HEK293 (cell line): Measurements from ENCODE around the gene SERPING1.

Source experiments
- CTCF ChIA-PET: fragments of 350-600 bp; formaldehyde crosslinking; extraction: SDS; loops from one replicate; lab custom pipeline; 2021; ENCODE audit warnings: antibody characterized with exemption; lab: Yijun Ruan, JAX
- POLR2A ChIA-PET: fragments of 300-600 bp; formaldehyde crosslinking; extraction: SDS; loops from one replicate; lab custom pipeline; 2020; ENCODE audit warnings: antibody characterized with exemption, inconsistent platforms; lab: Yijun Ruan, JAX
- H3K27ac ChIP-seq: fragments of 200-500 bp; sonication (Bioruptor generic); 2 replicates; pipeline ENCODE4 v1.5.1; 2014; ENCODE audit warnings: low read depth, low read length, control low read depth, inconsistent platforms; ENCODE audit errors: extremely low read depth
- H3K36me3 ChIP-seq, 2 experiments: fragments of 200-500 bp in 1 of 2; sonication (Bioruptor generic) in 1 of 2; 1 replicate in 1 of 2; 2 replicates in 1 of 2; pipeline ENCODE4 v1.5.1; 2014 to 2017; ENCODE audit warnings: inconsistent platforms in 2 of 2, low read length in 2 of 2; ENCODE audit not compliant: control insufficient read depth in 2 of 2, insufficient read depth in 1 of 2
- H3K4me1 ChIP-seq: fragments of 200-500 bp; sonication (Bioruptor generic); 2 replicates; pipeline ENCODE4 v1.5.1; 2014; ENCODE audit warnings: mild to moderate bottlenecking, low read length, inconsistent platforms; ENCODE audit not compliant: control insufficient read depth, insufficient read depth
- H3K4me3 ChIP-seq: 2 replicates; pipeline ENCODE4 v1.5.1; 2011; ENCODE audit warnings: low read depth, mild to moderate bottlenecking, control low read depth, low read length, moderate library complexity
- H3K9me3 ChIP-seq: fragments of 200-500 bp; sonication (Bioruptor generic); 2 replicates; pipeline ENCODE4 v1.5.1; 2014; ENCODE audit warnings: low read depth, low read length, inconsistent platforms; ENCODE audit not compliant: control insufficient read depth, insufficient read depth
- CTCF ChIP-seq: fragments of 450-650 bp; formaldehyde crosslinking; IDR thresholded peaks from 2 replicates; pipeline ENCODE4 v1.5.1; 2016; ENCODE audit warnings: missing biosample characterization, missing genetic modification characterization
- OVOL3 ChIP-seq: fragments of 450-650 bp; formaldehyde crosslinking; IDR thresholded peaks from 2 replicates; pipeline ENCODE4 v1.5.1; 2016; ENCODE audit warnings: missing biosample characterization, missing genetic modification characterization
- PRDM1 ChIP-seq: fragments of 450-650 bp; formaldehyde crosslinking; IDR thresholded peaks from 2 replicates; pipeline ENCODE4; 2016; ENCODE audit warnings: missing biosample characterization, missing genetic modification characterization
- ZBTB49 ChIP-seq: fragments of 450-650 bp; formaldehyde crosslinking; IDR thresholded peaks from 2 replicates; pipeline ENCODE4 v1.5.1; 2016; ENCODE audit warnings: missing biosample characterization, missing genetic modification characterization, low read depth
- ZNF248 ChIP-seq: fragments of 450-650 bp; formaldehyde crosslinking; IDR thresholded peaks from 2 replicates; pipeline ENCODE4 v1.5.1; 2017; ENCODE audit warnings: missing biosample characterization, missing genetic modification characterization
- ZNF366 ChIP-seq: fragments of 450-650 bp; formaldehyde crosslinking; conservative IDR thresholded peaks from 2 replicates; pipeline ENCODE4 v1.5.1; 2016; ENCODE audit warnings: missing biosample characterization, missing genetic modification characterization
- ZNF404 ChIP-seq: fragments of 450-650 bp; formaldehyde crosslinking; IDR thresholded peaks from 2 replicates; pipeline ENCODE4 v1.5.1; 2017; ENCODE audit warnings: missing biosample characterization, missing genetic modification characterization
- ZNF488 ChIP-seq: fragments of 450-650 bp; formaldehyde crosslinking; IDR thresholded peaks from 2 replicates; pipeline ENCODE4 v1.5.1; 2016; ENCODE audit warnings: missing biosample characterization, missing genetic modification characterization
- ZNF654 ChIP-seq: fragments of 450-650 bp; formaldehyde crosslinking; IDR thresholded peaks from 2 replicates; pipeline ENCODE4 v1.5.1; 2016; ENCODE audit warnings: low read depth, missing biosample characterization, missing genetic modification characterization

Gene SERPING1

GRCh38 chr11:57662893-57663292, 65.4 kb downstream of the SERPING1 start:
- POLR2A ChIA-PET: no interaction called here

GRCh38 chr11:57663975-57664374, 66.5 kb downstream of the SERPING1 start:
- H3K36me3 ChIP-seq: peaks cover 0 to 38% of the 10 kb centered on the region in 2 experiments; a peak in 2 of 3 replicates
- POLR2A ChIA-PET: no interaction called here
- H3K27ac ChIP-seq: no peak overlapping the region
- H3K9me3 ChIP-seq: no peaks in the 10 kb centered on the region
- TF ChIP-seq ZNF654 (tag by site-specific recombination) (no peak), ZNF404 (no peak), ZNF366 (peak; percentile 77), ZNF248 (no peak), PRDM1 (tag by site-specific recombination) (peak; percentile 81)
- H3K4me1 ChIP-seq: no peaks in the 10 kb centered on the region
- CTCF ChIA-PET: interaction anchor here (0.7 to 1.2 kb wide), 3 partner anchors 20 to 206 kb away, joined by 3 to 4 read pairs (median 4); no protein-coding TSS in a partner anchor
- H3K4me3 ChIP-seq: no peak overlapping the region

More at GRCh38 chr11:57662893-57663292, 65.4 kb downstream of the SERPING1 start:
- no peaks in the 10 kb centered on the region for H3K4me1 ChIP-seq
- H3K27ac ChIP-seq: no peak overlapping the region
- no peaks in the 10 kb centered on the region for H3K9me3 ChIP-seq
- no peak overlapping the region for H3K4me3 ChIP-seq
- CTCF ChIA-PET: interaction anchor here (0.6 kb wide), 3 partner anchors 138 to 864 kb away, joined by 5 to 6 read pairs (median 5); no protein-coding TSS in a partner anchor
- no peak for TF ChIP-seq OVOL3
- TF ChIP-seq ZNF488 (tag by site-specific recombination): no peak
- TF ChIP-seq ZBTB49: no peak
- TF ChIP-seq ZNF654 (tag by site-specific recombination): peak; percentile 61
- 0 out of 2 replicates have a peak, but pooled peaks have one; percentile 12 for TF ChIP-seq CTCF (tag by site-specific recombination)
- H3K36me3 ChIP-seq: peaks cover 0 to 38% of the 10 kb centered on the region in 2 experiments; a peak in 2 of 3 replicates
